KG1 (cell line): Measurements from ENCODE around the gene NBEAL2.
"Not testable (repeated sequence)": the region's sequence is repeated elsewhere in the genome, so short reads cannot be mapped to it uniquely, and the experiment has no call there.

Experiments
- DNase-seq: peaks from one replicate; lab custom pipeline; 2025; lab: John Stamatoyannopoulos, UW

Gene NBEAL2

DNA sequence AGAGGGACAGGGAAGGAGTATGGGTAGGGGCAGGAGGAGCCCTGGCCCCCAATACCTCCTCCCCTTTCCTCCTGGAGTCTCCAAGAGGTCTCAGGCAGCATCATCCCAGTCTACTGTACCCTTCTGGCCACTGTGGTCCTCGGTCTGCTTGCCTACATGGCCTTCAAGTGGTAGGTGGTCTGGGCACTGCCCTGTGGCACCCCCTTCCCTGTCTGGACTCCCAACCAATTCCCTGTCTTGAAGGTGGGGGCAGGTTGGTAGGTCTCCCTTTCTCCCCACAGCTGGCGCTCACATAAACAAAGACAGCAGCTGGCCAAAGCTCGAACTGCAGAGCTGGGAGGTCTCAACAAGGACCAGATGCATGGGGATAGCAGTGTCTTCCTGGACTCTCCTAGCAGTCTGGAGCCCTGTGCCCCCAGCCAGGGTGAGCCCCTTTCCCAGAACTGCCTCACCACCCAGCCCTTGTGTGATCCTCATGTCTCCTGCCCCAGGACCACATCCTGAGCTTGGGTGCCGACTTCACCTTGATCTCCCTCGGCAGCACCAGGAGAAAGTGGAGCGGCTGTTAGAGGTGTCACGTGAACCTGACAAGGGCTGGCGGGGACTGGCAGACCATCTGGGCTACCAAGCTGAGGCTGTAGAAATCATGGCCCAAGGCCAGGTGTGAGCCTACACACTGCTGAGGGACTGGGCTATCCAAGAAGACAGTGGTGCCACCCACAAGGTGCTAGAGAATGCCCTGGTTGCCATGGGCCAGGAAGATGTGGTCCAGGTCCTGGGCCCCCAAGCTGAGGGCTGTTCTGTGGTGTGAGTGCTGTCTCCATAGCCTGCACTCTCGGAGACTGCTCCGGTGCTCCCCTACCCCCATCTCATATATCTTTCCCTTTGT, 33.1 kb downstream of the NBEAL2 start:
- DNase-seq = no peak

DNA sequence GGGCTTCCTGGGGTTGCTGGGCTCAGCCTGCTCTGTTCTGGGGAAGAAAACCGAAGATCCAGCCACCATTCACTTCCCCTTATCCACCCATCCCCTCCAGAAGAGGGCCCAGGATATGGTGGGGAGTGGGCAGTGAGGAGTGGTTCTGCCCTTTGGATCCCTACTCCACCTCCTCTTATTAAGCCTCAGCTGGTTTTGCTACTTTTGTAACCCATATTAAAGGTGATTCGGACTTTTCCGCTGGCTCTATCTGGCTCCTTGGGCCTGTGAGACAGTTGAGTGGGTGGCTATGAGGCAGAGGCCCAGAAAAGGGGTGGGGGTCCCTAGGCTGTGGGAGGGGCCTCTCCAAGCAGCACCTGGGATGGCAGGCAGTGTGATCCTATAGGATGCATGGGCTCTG, 33.8 kb downstream of the NBEAL2 start:
- no peak for DNase-seq

DNA sequence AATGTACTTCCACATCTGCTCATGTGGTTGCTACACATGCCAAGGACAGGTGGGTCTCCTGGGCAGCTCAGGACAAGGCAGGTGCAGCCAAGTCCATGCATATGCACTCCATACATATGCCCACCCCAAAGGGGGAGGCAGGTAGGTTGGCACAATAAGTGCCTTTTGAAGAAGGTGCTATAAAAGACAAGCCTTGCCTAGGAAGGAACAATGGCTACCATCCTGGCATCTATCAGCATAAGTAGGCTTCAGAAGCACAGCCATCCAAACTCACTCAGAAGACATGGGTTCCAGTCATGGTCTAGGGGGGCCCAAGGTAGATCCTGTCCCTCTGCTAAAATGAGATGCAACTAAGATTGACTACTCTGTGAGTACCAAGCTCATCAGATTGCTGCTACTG, 34.6 kb downstream of the NBEAL2 start:
- no peak for DNase-seq

DNA sequence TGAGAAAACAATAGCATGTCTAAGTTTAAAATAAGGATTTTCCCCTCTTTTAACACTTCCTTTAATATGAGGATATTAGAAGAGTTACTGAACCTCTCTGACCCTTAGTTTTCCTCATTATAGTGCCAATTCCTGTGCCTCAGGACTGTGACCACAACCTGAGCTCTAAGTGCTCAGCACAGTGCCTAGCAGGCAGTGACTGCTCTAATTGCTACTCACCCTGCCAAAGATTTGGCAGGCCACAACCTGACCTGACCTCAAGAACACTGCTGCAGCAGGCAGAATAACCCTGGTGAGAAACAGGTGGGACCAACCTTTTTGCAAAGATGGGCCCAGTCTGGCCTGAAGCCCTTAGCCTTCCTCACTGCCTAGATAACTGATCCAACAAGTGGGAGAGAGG, 35.7 kb downstream of the NBEAL2 start:
- DNase-seq = no peak

- DNase-seq = no peak
These were observed 36.8 kb downstream of the NBEAL2 start for GRCh38 chr3:47016086-47016933.

DNA sequence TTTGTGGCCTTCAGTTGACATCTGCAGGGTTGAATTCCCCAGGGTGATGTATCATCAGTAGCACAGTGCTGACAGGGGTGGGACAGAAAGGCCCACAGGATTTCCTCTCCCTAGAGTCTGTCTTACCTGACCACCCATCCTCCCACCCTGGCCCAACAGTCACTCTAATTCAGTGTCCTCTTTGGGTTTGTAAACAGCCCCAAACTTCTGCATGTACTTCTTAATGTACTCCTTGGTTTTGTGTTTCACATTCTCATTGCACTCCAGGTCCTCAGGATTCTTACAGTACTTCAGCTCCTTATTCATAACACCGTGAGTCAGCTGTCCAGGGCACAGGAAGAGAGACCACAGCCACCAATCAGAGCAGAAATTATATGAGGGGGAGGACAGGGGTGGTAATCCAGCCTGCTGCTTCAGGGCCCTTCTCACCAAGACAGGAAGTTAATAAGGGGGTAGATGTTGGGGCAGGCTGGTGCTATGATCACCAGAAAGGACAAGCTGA, 37.5 kb downstream of the NBEAL2 start:
- peak; percentile 53 for DNase-seq

- DNase-seq = peak; percentile 36
These were observed 38.2 kb downstream of the NBEAL2 start for GRCh38 chr3:47017504-47018268.

- DNase-seq = no peak
These were observed 38.8 kb downstream of the NBEAL2 start for GRCh38 chr3:47018269-47018611.

DNA sequence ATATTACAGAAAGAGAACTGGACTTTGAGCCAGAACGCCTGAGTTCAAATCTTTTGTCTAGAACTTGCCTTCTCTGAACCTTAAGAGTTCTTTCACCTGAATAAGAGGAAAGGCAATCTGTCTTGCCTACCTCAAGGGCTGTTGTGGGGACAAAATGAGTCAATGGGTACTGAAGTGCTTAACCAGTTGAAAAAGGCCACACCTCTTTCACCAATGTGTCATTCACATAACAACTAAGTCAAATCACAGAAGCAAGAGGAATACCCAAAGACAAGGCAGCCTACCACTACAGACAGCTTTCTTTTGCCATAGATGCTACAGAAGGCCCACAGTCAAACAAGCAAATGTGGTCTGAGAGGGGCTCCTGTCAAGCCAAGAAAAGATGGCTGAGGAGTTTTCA, 39.7 kb downstream of the NBEAL2 start:
- no peak for DNase-seq

DNA sequence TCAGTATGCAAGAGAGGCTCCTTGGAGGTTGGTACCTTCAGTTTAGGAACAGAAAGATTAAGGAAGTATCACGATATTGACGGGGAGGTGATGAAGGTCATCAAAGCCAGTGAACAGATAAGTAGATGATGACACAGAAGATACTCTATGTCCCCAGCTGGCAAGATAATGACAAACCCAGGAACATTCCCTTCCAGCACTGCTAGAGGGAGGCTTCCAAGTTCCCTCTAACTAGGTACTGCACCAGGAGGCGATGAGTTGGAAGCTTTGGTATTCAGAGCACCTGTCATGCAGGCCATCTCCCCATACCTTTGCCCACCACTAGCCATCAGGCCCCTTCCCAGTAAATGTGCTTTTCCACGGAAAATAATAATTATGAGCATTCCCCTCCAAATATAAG, 40.8 kb downstream of the NBEAL2 start:
- no peak for DNase-seq

DNA sequence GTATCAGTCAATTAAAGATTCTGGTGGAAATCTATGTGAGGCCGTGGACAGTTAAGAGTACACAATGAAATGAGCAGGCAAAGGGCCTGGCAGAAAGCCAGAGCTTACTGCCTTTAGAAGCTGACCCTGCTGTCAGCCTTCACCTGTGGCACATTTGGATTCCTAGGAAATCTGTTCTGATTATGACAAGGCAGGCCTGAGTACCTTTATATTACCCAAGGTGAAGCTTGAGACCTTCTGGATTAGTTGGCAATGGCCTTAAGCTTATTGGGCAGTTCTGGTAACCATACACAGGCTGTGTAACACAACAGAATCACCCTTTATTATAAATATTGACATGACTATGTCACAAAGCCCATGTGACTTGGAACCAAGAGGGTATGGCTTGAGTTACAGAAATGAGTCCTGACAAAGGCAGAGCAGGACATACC, 43.2 kb downstream of the NBEAL2 start:
- no peak for DNase-seq

DNA sequence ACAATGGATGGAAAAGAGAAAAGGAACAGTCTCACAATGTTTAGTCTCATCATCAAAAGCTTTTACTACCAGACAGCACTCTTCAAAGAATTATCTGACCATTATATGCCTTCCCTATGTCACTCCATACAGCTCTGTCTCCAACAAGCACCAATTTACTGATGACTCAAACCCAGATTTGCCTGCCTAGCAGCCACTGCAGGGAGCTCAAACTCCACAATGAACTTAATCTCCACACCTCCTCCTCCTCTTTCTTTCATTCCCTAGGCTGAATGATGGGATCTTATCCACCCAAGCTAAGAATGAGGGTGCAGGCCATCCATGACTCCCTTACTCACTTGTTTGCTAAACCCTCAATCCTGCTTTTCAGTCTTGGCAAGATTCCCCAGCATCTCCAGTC, 45.5 kb downstream of the NBEAL2 start:
- DNase-seq = no peak

GRCh38 chr3:47026432-47026831, 47.0 kb downstream of the NBEAL2 start:
- not testable (repeated sequence) for DNase-seq

GRCh38 chr3:47028146-47028545, 48.7 kb downstream of the NBEAL2 start:
- DNase-seq = no peak

- no peak for DNase-seq
These were observed 49.2 kb downstream of the NBEAL2 start for GRCh38 chr3:47028667-47029066.

- DNase-seq = not testable (repeated sequence)
These were observed 51.6 kb downstream of the NBEAL2 start for GRCh38 chr3:47031041-47031440.

DNA sequence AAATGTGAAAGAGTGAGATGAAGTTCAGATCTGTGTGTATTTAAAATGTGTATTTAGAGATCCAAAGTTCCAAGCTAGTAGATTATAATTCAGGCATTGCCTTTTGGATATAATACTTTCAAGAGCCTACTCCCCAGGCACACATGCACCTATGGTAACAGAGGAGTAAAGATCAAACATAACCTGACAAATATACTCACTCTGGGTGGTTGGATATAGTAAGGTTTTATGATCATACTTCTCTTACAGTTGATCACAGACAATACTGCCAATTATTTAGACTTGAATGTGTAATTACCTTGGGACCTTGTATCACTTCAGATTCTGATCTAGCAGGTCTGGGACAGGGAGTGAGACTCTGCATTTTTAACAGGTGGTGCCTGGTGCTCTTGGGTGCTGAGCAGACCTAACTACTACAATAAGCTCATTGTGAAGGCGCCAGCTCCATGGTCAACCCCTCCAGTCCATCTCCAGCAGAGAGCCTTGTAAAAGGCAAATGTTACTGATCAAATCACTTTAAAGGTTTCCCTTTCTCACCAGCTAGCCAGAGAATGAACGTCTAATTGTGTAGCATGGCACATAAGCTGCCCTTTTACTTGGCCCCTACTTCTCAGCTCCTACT, 55.5 kb downstream of the NBEAL2 start:
- DNase-seq = no peak

DNA sequence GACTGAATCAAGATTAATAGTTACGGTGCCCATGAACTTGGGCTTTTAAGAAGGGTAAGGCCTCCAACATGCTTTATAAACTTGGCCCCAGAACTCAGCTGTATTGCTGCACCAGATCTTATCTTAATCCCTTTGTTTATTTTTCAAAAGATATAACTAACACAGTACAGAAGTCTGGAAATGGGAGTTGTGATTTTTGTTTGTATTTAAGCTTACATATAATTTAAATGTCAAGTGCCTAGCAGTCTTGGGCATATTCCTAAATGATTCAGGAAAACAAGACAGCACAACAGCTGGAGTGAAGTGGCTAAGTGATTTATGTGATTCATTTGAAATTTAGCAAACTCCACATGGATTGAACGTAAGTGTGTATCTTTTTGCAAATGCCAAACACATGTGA, 56.2 kb downstream of the NBEAL2 start:
- DNase-seq = no peak

DNA sequence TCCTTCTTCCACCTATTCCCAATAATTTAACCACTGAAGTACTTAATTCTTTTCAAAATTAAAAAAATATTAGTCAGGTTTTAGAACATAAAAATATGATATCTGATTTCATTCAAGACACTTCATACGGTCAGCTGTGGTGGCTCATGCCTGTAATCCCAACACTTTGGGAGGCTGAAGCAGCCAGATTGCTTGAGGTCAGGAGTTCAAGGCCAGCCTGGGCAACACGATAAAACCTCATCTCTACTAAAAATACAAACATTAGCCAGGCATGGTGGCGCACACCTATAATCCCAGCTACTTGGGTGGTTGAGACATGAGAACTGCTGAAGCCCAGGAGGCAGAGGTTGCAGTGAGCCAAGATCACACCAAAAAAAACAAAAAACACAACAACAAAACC, 56.7 kb downstream of the NBEAL2 start:
- no peak for DNase-seq

DNA sequence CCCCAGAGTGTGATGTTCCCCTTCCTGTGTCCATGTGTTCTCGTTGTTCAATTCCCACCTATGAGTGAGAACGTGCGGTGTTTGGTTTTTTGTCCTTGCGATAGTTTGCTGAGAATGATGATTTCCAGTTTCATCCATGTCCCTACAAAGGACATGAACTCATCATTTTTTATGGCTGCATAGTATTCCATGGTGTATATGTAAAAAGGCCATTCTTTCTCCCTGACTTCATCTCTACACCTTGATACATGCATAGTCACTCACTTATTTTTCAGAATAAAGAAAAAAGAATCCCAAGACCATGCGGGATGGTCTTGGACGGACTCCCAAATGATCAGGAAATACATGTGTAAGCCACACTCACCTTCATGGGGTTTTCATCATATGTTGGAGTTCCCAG, 57.8 kb downstream of the NBEAL2 start:
- DNase-seq = not testable (repeated sequence)

- no peak for DNase-seq
These were observed 61.6 kb downstream of the NBEAL2 start for GRCh38 chr3:47041114-47041513.
